Natural killer cell treated with Interleukin-12 subunit alpha and Interleukin-12 subunit beta and Interleukin-15 and Interleukin-18, amount 100 ng/mL, for 72 hours (primary cell): ENCODE results near the gene IFI30. TPM values are rescaled to one million over a fixed set of nuclear protein-coding genes. Genes with fewer than 3 reads are reported as not detected.

Experiments
- ATAC-seq, 2 donors: fragments of 150-1000 bp; cut with Tn5 transposase in 1 of 2; sonication (Bioruptor Pico), chemical (Tn5 transposase) in 1 of 2; 2 replicates each; pipeline ENCODE4 v1.10.0; 2021
- DNase-seq: peaks from one replicate; pipeline ENCODE4 v3.0.0; 2022; ENCODE audit warnings: low spot score
- H3K27ac Mint-ChIP-seq, 2 donors: 1 replicate in 1 of 2; 2 replicates in 1 of 2; pipeline ENCODE4 v1.8.0; 2022; ENCODE audit warnings: mixed read lengths in 2 of 2, mild to moderate bottlenecking in 1 of 2, moderate library complexity in 1 of 2
- H3K27me3 Mint-ChIP-seq, 2 donors: 1 replicate in 1 of 2; 2 replicates in 1 of 2; pipeline ENCODE4 v1.8.0; 2022; ENCODE audit warnings: mixed read lengths in 2 of 2
- H3K36me3 Mint-ChIP-seq: one replicate; pipeline ENCODE4 v1.8.0; 2022; ENCODE audit warnings: mixed read lengths
- H3K4me1 Mint-ChIP-seq, 2 donors: 1 replicate in 1 of 2; 2 replicates in 1 of 2; pipeline ENCODE4 v1.8.0; 2022; ENCODE audit warnings: low read depth in 2 of 2, mixed read lengths in 2 of 2, mild to moderate bottlenecking in 1 of 2
- H3K4me3 Mint-ChIP-seq: one replicate; pipeline ENCODE4 v1.8.0; 2022; ENCODE audit warnings: mixed read lengths
- H3K9me3 Mint-ChIP-seq: 2 replicates; pipeline ENCODE4 v1.8.0; 2022; ENCODE audit warnings: mixed read lengths
- total RNA-seq, 2 donors: library from RNA; stranded (reverse); gene quantifications; one replicate each; pipeline ENCODE4 v1.2.3, GENCODE V29; 2022

Gene IFI30
- total RNA-seq, 2 donors from 2014 or later: 76.2 to 139 TPM

DNA sequence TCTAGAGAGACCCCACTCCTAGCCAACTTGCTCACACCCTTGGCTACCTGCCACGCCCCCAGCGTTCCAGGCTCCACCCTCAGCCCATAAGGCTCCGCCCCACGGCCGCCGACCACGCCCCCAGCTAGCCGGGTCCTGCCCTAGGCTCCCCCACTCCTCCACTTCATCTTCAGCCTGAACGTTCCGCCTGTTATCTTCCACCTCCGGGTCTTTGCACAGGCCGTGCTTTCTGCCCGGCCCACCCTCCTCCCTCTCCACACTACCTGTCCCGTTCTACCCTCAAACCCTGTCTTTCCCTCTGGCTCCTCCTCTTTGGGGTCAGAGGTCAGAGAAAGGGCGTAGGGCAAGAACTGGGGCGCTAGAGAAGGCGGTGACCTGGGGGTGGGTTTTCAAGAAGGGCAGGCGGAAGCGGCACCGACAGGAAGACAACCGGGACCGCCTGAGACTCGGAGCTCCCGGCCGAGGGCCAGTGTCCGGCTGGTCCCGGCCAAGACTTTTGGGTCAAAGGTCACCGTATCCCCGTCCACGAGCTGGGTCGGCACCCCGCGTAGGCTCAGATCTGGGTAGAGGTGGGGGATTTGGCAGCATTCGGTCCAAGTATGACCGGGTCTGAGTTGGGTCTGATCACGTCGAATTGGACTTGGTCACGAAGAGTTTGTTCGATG, 50.4 kb downstream of the IFI30 start:
- Mint-ChIP-seq H3K27me3 (peaks cover 18 to 35% of the 10 kb centered on the region in 2 donors), H3K36me3 (no peaks in the 10 kb centered on the region), H3K4me3 (peak overlapping the region; percentile 88), H3K27ac (peak overlapping the region; percentile 64 to 94), H3K9me3 (no peaks in the 10 kb centered on the region), H3K4me1 (peaks cover 20 to 33% of the 10 kb centered on the region in 2 donors)
- no peak for DNase-seq
- ATAC-seq: peak; percentile 44 to 45

DNA sequence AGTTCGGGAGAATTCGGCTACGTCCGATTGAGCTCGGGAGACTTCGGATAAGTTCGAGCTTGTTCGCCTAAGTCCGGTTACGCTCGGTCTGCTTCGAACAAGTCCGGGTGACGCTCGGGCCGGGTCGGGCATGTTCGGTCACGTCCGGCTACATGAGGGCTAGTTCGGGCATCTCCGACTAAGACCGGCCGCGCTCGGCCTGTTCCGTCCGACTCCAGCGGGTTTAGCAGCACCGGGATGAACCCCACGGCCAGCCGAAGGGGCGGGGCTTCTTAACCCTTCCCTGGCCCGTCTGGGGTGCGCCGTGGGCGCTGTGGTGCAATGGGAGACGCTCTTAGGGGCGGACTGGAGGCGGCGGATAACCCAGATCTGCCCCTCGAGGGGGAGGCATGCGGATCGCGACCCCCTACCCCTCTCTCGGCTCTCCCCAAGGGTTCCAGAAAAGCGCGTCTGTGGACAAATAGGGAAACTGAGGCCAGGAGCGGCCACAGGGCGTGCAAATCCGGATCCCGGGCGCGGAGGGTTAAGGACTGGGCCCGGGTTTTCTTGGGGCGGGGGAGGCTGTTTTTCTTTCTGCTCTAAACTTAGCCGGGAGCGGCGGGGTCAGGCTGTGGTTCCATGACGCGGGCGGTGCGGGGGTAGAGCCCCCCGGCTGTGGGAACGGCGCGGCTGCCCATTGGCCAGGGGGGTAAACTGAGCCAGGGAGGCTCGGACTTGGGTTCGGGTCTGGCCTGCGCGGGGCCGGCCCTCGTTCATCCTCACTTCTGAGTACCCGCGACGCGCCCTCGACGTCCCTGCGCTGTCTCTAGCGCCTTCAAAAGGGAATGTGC, 51.1 kb downstream of the IFI30 start:
- peak; percentile 95 for DNase-seq
- H3K9me3 Mint-ChIP-seq: no peaks in the 10 kb centered on the region
- peak overlapping the region; percentile 88 for H3K4me3 Mint-ChIP-seq
- no peaks in the 10 kb centered on the region for H3K36me3 Mint-ChIP-seq
- peak; percentile 97 to 98 for ATAC-seq
- H3K27ac Mint-ChIP-seq: peak overlapping the region; percentile 64 to 94
- H3K4me1 Mint-ChIP-seq: peaks cover 19 to 32% of the 10 kb centered on the region in 2 donors
- H3K27me3 Mint-ChIP-seq: peaks cover 18 to 37% of the 10 kb centered on the region in 2 donors

DNA sequence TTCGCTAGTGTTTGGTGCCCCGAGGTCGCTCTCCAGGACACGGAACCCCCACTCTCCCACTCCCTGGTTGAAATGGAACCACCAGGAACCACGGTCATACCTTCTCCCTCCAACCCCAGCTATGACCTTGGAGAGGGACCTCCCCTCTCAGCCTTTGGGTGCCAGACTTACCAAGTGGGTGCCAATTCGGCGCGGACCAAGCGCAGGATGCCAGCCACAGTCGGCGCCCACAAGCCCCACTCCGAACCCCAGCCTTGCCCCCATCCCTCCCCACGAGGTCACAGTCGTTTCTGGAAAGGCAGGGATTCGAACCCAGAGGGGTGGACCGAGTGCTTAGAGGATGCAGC, 51.7 kb downstream of the IFI30 start:
- Mint-ChIP-seq H3K9me3 (no peaks in the 10 kb centered on the region), H3K4me3 (peak overlapping the region; percentile 88), H3K27ac (peak overlapping the region in 1 of 2 donors; percentile 63), H3K36me3 (no peaks in the 10 kb centered on the region), H3K27me3 (peaks cover 19 to 38% of the 10 kb centered on the region in 2 donors), H3K4me1 (peaks cover 15 to 29% of the 10 kb centered on the region in 2 donors)
- no peak for ATAC-seq
- no peak for DNase-seq

DNA sequence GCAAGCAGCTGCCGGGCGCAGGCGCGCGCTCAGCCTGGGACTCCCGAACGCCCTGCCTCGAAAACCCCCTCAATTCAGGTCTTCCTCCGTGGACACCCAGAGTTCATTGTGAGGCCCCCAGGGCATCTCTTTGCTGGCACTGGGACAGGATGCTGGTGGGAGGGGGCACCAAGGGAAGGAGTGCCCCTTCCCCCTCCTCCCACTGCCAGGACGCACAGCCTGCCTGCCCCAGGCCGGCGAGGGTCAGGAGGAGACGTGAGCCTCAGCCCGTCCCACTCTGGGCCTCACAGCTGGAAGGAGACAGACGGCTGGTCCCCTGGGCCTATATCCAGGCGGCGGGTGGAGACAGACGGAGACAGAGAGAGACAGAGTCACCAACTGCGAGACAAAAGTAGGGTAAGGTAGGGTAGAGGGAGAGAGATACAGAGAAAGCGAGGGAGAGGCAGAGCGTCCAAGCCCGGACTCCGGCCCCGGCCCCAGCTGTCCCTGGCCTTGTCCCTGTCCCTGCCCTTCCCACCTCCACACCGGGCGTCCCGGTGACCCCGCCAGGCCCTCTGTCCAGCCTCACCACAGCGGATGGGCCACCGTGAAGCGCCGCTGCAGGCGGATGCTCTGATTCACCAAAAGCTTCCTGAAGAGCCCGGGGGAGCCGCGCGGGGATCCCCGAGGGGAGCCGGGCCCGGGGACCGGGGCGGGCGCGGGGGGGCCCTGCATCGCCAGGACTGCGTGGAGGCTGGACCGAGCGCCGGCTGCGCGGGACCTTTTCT, 52.3 kb downstream of the IFI30 start, which contains the start of gene PDE4C:
TSS of gene PDE4C (minus strand) at position 737 of the 767 bp plus-strand sequence. CDS start at position 714, 23 bp downstream.
- Mint-ChIP-seq H3K9me3 (no peaks in the 10 kb centered on the region), H3K27ac (peak within 1 kb of the TSS; percentile 23 to 70), H3K4me1 (peaks cover 15 to 29% of the 10 kb centered on the region in 2 donors), H3K4me3 (peak within 1 kb of the TSS; percentile 88), H3K27me3 (peaks cover 22 to 43% of the 10 kb centered on the region in 2 donors), H3K36me3 (no peaks in the 10 kb centered on the region)
- ATAC-seq (peak; percentile 8), DNase-seq (peak; percentile 70)

DNA sequence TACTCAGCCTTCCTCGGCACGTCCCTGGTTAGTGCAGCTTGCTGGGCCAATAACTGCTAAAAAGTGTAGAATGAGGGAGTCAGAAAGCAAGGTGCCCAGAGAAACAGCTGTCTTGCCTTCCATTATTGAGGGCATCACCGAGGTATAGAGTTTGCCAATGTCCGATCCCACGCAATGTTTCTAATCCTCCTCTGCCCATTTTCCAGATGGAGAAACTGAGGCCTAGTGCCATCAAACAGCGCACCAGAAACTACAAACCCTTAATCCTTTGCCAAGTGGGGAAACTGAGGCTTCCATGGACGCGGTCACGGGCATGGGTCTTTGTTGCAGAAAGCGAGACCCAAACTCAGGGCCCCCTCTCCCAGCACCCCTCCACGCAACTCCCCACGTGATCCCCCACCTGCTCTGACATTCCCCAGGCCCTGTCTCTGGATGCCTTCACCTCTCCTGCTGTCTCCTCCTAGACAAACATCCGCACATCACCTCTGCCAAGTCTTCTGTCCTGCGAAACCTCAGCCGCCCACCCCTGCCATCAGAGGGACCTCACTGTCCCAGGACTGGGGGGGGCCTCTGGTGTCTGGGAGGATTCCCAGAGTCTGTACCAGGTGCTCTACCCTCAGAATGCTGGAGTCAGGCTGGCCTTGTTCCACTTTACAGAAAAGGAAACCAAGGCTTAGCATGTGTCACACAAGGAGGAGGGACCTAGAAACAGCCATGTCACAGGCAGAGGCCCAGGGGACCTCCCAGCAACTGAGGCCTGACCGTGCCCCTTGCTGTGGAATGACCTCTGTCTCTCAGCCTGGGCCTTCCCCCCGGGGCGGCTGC, 53.6 kb downstream of the IFI30 start:
- peaks cover 15 to 27% of the 10 kb centered on the region in 2 donors for H3K4me1 Mint-ChIP-seq
- DNase-seq: no peak
- H3K27me3 Mint-ChIP-seq: peaks cover 26 to 38% of the 10 kb centered on the region in 2 donors
- H3K36me3 Mint-ChIP-seq: no peaks in the 10 kb centered on the region
- H3K27ac Mint-ChIP-seq: peak overlapping the region; percentile 23 to 70
- ATAC-seq: no peak
- H3K4me3 Mint-ChIP-seq: peak overlapping the region; percentile 46
- H3K9me3 Mint-ChIP-seq: no peaks in the 10 kb centered on the region

Other genes with a start within 250 kb of the IFI30 start
- 10 to 100 TPM; 70.4 to 92.8 TPM for gene CCDC124, start 240.8 kb upstream of the IFI30 start, total RNA-seq
- gene KCNN1, start 206.7 kb upstream of the IFI30 start, total RNA-seq: 1 to 10 TPM; 1.0 to 1.3 TPM
- gene ARRDC2, start 165.6 kb upstream of the IFI30 start, total RNA-seq: 10 to 100 TPM; 34.0 to 34.8 TPM
- gene IL12RB1, start 86.9 kb upstream of the IFI30 start, total RNA-seq: 100 to 1,000 TPM; 109 to 124 TPM
- gene MAST3, start 76.0 kb upstream of the IFI30 start, total RNA-seq: 10 to 100 TPM; 30.3 to 31.4 TPM
- gene PIK3R2, start 20.6 kb upstream of the IFI30 start, total RNA-seq: 10 to 100 TPM; 12.6 to 20.1 TPM
- gene MPV17L2, start 19.4 kb downstream of the IFI30 start, total RNA-seq: 10 to 100 TPM; 17.4 to 34.2 TPM
- 1 to 10 TPM; 3.9 to 5.1 TPM for gene RAB3A, start 30.2 kb downstream of the IFI30 start, total RNA-seq
- 1 to 10 TPM in 1 of 2 donors, under 1 TPM in 1; 0.22 to 1.4 TPM for gene PDE4C, start 52.6 kb downstream of the IFI30 start, total RNA-seq
- gene IQCN, start 100.6 kb downstream of the IFI30 start, total RNA-seq: 1 to 10 TPM; 1.5 to 4.0 TPM
- gene JUND, start 107.8 kb downstream of the IFI30 start, total RNA-seq: 100 to 1,000 TPM; 218 to 267 TPM
- 100 to 1,000 TPM; 153 to 223 TPM for gene LSM4, start 149.3 kb downstream of the IFI30 start, total RNA-seq
- gene PGPEP1, start 166.8 kb downstream of the IFI30 start, total RNA-seq: 10 to 100 TPM; 42.1 to 50.7 TPM
- gene GDF15, start 212.3 kb downstream of the IFI30 start, total RNA-seq: under 1 TPM in 1 of 2 donors, not detected in 1; 0.71 TPM
- not detected for gene LRRC25, start 223.8 kb downstream of the IFI30 start, total RNA-seq
- gene SSBP4, start 245.6 kb downstream of the IFI30 start, total RNA-seq: 100 to 1,000 TPM; 112 to 271 TPM